NCI-H774 (cell line): ENCODE measurements around the gene GLI1.
"Not testable (repeated sequence)": the region's sequence is repeated elsewhere in the genome, so short reads cannot be mapped to it uniquely, and the experiment has no call there.

ENCODE experiments used
- DNase-seq: peaks from one replicate; lab custom pipeline; 2025; lab: John Stamatoyannopoulos, UW

GLI1 gene

GRCh38 chr12:57459750-57460467 is at the start of gene GLI1:
Gene GLI1 (plus strand): TSS chr12:57459785. CDS start chr12:57463692, 3,907 bp downstream.
- DNase-seq = no peak

- no peak for DNase-seq
Measured at GRCh38 chr12:57410534-57410933, 49.1 kb upstream of the GLI1 start.

GRCh38 chr12:57414160-57414559 is 45.4 kb upstream of the GLI1 start:
- DNase-seq = not testable (repeated sequence)

- DNase-seq = no peak
Measured at GRCh38 chr12:57415088-57415487, 44.5 kb upstream of the GLI1 start.

- no peak for DNase-seq
Measured at GRCh38 chr12:57416039-57416996, 43.3 kb upstream of the GLI1 start.

GRCh38 chr12:57418255-57418654 is 41.3 kb upstream of the GLI1 start:
- no peak for DNase-seq

GRCh38 chr12:57419495-57419894 is 40.1 kb upstream of the GLI1 start:
- DNase-seq = no peak

- DNase-seq = no peak
Measured at GRCh38 chr12:57420482-57420881, 39.1 kb upstream of the GLI1 start.

- DNase-seq = not testable (repeated sequence)
Measured at GRCh38 chr12:57426948-57427347, 32.6 kb upstream of the GLI1 start.

- DNase-seq = no peak
Measured at GRCh38 chr12:57428965-57429364, 30.6 kb upstream of the GLI1 start.

GRCh38 chr12:57429473-57430111 is 30.0 kb upstream of the GLI1 start:
- DNase-seq = no peak

- DNase-seq = peak; percentile 79
Measured at GRCh38 chr12:57430112-57430930, 29.3 kb upstream of the GLI1 start.

GRCh38 chr12:57430931-57431566 is 28.5 kb upstream of the GLI1 start, which contains the start of gene R3HDM2:
Gene R3HDM2 (minus strand): TSS chr12:57431043. CDS start chr12:57310428, 120,615 bp downstream.
- DNase-seq = peak; percentile 97

GRCh38 chr12:57431654-57432188 is 27.9 kb upstream of the GLI1 start:
- DNase-seq = no peak

GRCh38 chr12:57433370-57433769 is 26.2 kb upstream of the GLI1 start:
- DNase-seq = no peak

GRCh38 chr12:57434517-57435223 is 24.9 kb upstream of the GLI1 start, which contains the start of gene INHBC:
Gene INHBC (plus strand): TSS chr12:57434784. CDS start chr12:57434887, 103 bp downstream.
- DNase-seq = no peak

- no peak for DNase-seq
Measured at GRCh38 chr12:57435293-57435692, 24.3 kb upstream of the GLI1 start.

- no peak for DNase-seq
Measured at GRCh38 chr12:57438400-57438799, 21.2 kb upstream of the GLI1 start.

- DNase-seq = no peak
Measured at GRCh38 chr12:57439762-57440266, 19.8 kb upstream of the GLI1 start.

- DNase-seq = not testable (repeated sequence)
Measured at GRCh38 chr12:57441393-57441792, 18.2 kb upstream of the GLI1 start.
